Neural cell (in vitro differentiated cells): ENCODE data around the gene LTA4H. TPM values are rescaled to one million over a fixed set of nuclear protein-coding genes. Genes with fewer than 3 reads are reported as not detected.

Experiments used
- H2AFZ ChIP-seq: fragments of 200-600, 300-800 bp; sonication (generic), shearing (Covaris generic); 2 replicates; pipeline ENCODE4 v1.6.0; 2014; ENCODE audit warnings: low read depth, mild to moderate bottlenecking, antibody characterized with exemption, low read length, moderate library complexity
- H3F3A ChIP-seq: fragments of 200-600 bp; shearing (Covaris generic); 2 replicates; pipeline ENCODE4 v1.6.1; 2016; ENCODE audit warnings: mild to moderate bottlenecking, moderate library complexity, mixed read lengths, antibody characterized with exemption, low read length; ENCODE audit not compliant: insufficient read depth, poor library complexity, severe bottlenecking
- H3K27ac ChIP-seq: fragments of 200-600, 300-800 bp; sonication (generic), shearing (Covaris generic); 2 replicates; pipeline ENCODE4 v1.5.1; 2014; ENCODE audit warnings: mild to moderate bottlenecking, low read length, moderate library complexity
- H3K27me3 ChIP-seq: fragments of 300-800, 200-600 bp; sonication (generic), shearing (Covaris generic); 2 replicates; pipeline ENCODE4 v1.6.0; 2014; ENCODE audit warnings: mild to moderate bottlenecking, low read depth, low read length, moderate library complexity; ENCODE audit not compliant: insufficient read depth
- H3K36me3 ChIP-seq: fragments of 300-800, 200-600 bp; sonication (generic), shearing (Covaris generic); 2 replicates; pipeline ENCODE4 v1.5.1; 2014; ENCODE audit warnings: mild to moderate bottlenecking, antibody characterized with exemption, low read length, moderate library complexity; ENCODE audit not compliant: insufficient read depth
- H3K4me2 ChIP-seq: fragments of 300-800, 200-600 bp; sonication (generic), shearing (Covaris generic); 2 replicates; pipeline ENCODE4 v1.6.0; 2014; ENCODE audit warnings: mild to moderate bottlenecking, low read length
- H3K4me3 ChIP-seq: fragments of 300-800, 200-600 bp; sonication (generic), shearing (Covaris generic); 2 replicates; pipeline ENCODE4 v1.5.1; 2014; ENCODE audit warnings: mild to moderate bottlenecking, low read length, moderate library complexity
- H3K79me2 ChIP-seq: fragments of 200-600 bp; shearing (Covaris generic); replicated peaks from 2 replicates; pipeline ENCODE4 v1.6.0; 2014; ENCODE audit warnings: mild to moderate bottlenecking, low read length, moderate library complexity; ENCODE audit not compliant: insufficient read depth
- H3K9ac ChIP-seq: fragments of 300-800, 200-600 bp; sonication (generic), shearing (Covaris generic); 2 replicates; pipeline ENCODE4 v1.6.1; 2016; ENCODE audit warnings: mild to moderate bottlenecking, low read length, mixed read lengths
- H3K9me2 ChIP-seq: fragments of 200-600 bp; shearing (Covaris generic); 2 replicates; pipeline ENCODE4 v1.6.1; 2016; ENCODE audit warnings: mild to moderate bottlenecking, low read length, mixed read lengths; ENCODE audit not compliant: insufficient read depth
- H3K9me3 ChIP-seq: fragments of 200-600, 300-800 bp; sonication (generic), shearing (Covaris generic); 2 replicates; pipeline ENCODE4 v1.6.1; 2016; ENCODE audit warnings: mild to moderate bottlenecking, mixed run types, low read length, moderate library complexity, mixed read lengths
- H4K20me1 ChIP-seq: fragments of 200-600 bp; shearing (Covaris generic); 2 replicates; pipeline ENCODE4 v1.6.1; 2016; ENCODE audit warnings: mild to moderate bottlenecking, mixed run types; ENCODE audit not compliant: insufficient read depth
- EP300 ChIP-seq: fragments of 450-650 bp; conservative IDR thresholded peaks from 2 replicates; pipeline ENCODE4 v1.6.1; 2014; ENCODE audit warnings: antibody characterized with exemption, mild to moderate bottlenecking, moderate library complexity; ENCODE audit not compliant: poor library complexity, severe bottlenecking
- EZH2 ChIP-seq: fragments of 200-600, 300-800 bp; shearing (Covaris generic), sonication (generic); IDR thresholded peaks from 2 replicates; pipeline ENCODE4 v1.6.1; 2014; ENCODE audit warnings: antibody characterized with exemption, low read length, borderline replicate concordance, mild to moderate bottlenecking; ENCODE audit not compliant: insufficient read depth, poor library complexity, severe bottlenecking
- MXI1 ChIP-seq: fragments of 450-650 bp; conservative IDR thresholded peaks from 2 replicates; pipeline ENCODE4 v1.6.1; 2014; ENCODE audit warnings: antibody characterized with exemption, mild to moderate bottlenecking; ENCODE audit not compliant: poor library complexity, severe bottlenecking
- POLR2AphosphoS5 ChIP-seq: IDR thresholded peaks from 2 replicates; pipeline ENCODE4 v1.6.1; 2012
- RAD21 ChIP-seq: fragments of 450-650 bp; conservative IDR thresholded peaks from 2 replicates; pipeline ENCODE4 v1.6.1; 2014; ENCODE audit warnings: antibody characterized with exemption, mild to moderate bottlenecking, moderate library complexity
- SMC3 ChIP-seq: fragments of 450-650 bp; conservative IDR thresholded peaks from 2 replicates; pipeline ENCODE4 v1.6.1; 2014; ENCODE audit warnings: antibody characterized with exemption, mild to moderate bottlenecking, moderate library complexity; ENCODE audit not compliant: poor library complexity
- TAF1 ChIP-seq: IDR thresholded peaks from 2 replicates; pipeline ENCODE4 v1.6.1; 2012; ENCODE audit warnings: low read depth
- polyA plus RNA-seq: library from polyadenylated mRNA; depleted of rRNA; stranded (reverse); fragments of >200 nt; gene quantifications from 2 replicates; pipeline ENCODE4 v1.2.3, GENCODE V29; 2014
- TF ChIP-seq, protein P1 (sequence below): fragments of 450-650 bp; IDR thresholded peaks from 2 replicates; pipeline ENCODE4 v1.5.1; 2014; ENCODE audit warnings: antibody characterized with exemption, mild to moderate bottlenecking, moderate library complexity; ENCODE audit not compliant: poor library complexity, severe bottlenecking
- TF ChIP-seq, protein P2 (sequence below): IDR thresholded peaks from 2 replicates; pipeline ENCODE4 v1.6.1; 2012; ENCODE audit warnings: borderline replicate concordance

LTA4H gene
- polyA plus RNA-seq, 1 donor from 2014 or later: 55.3 TPM

- H3K9ac ChIP-seq: no peak overlapping the region
- H3K27me3 ChIP-seq: no peaks in the 10 kb centered on the region
- no peak overlapping the region for H3K4me3 ChIP-seq
- H3K27ac ChIP-seq: no peak overlapping the region
- H4K20me1 ChIP-seq: no peaks in the 10 kb centered on the region
- H2AFZ ChIP-seq: no peak overlapping the region
- H3K36me3 ChIP-seq: no peaks in the 10 kb centered on the region
- no peaks in the 10 kb centered on the region for H3K79me2 ChIP-seq
- H3K4me2 ChIP-seq: no peak overlapping the region
- no peaks in the 10 kb centered on the region for H3F3A ChIP-seq
- H3K9me3 ChIP-seq: no peaks in the 10 kb centered on the region
- TF ChIP-seq TAF1: no peak
- H3K9me2 ChIP-seq: no peaks in the 10 kb centered on the region
Measured at GRCh38 chr12:96075560-96075959, 40.2 kb upstream of the LTA4H start.

DNA sequence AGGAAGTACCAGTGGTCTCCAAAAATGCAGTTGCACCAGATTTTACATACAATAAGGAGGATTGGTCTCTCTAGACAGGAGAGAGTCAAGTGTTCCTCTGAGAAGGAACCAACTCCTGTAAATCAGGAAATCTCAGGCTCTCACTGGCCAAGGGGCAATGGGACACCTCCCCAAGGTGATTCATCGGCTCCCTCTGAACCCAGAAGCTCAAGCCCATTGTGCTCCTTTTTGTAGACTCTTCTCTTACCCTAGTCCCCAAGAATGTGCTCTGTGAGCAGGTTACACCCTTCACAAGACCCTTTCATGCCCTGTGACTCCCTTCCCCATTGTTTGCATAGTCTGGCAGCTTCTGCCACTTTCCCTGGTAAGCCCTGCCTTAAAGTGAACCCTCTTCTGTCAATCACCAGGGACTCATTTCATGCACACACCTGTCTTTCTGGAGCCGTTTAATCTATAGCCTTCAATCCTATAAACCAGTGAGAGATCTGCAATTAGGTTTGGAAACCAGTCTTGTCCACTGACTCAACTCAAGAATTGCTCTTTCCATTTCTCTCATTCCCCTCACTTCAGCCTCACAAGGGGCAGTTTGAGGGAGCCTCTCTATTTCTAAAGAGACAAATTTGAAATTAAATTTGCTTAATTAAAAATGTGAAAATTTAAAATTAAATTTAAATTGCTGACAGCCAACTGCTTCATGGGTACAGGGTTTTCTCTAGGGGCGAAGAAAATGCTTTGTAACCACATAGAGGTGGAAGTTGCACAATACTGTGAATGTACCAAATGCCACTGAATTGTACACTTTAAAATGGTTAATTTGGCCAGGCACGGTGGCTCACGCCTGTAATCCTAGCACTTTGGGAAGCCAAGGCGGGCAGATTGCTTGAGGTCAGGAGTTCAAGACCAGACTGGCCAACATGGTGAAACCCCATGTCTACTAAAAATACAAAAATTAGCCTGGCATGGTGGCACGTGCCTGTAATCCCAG lies 38.3 kb upstream of the LTA4H start:
- Histone ChIP-seq H3K27me3 (no peaks in the 10 kb centered on the region), H3K4me2 (no peak overlapping the region), H3K9ac (no peak overlapping the region), H2AFZ (no peak overlapping the region), H3K36me3 (no peaks in the 10 kb centered on the region), H4K20me1 (no peaks in the 10 kb centered on the region), H3K27ac (no peak overlapping the region), H3K79me2 (no peaks in the 10 kb centered on the region), H3K4me3 (no peak overlapping the region), H3K9me3 (no peaks in the 10 kb centered on the region), H3F3A (no peaks in the 10 kb centered on the region), H3K9me2 (no peaks in the 10 kb centered on the region)
- no peak for TF ChIP-seq EP300
- no peak for TF ChIP-seq SMC3

GRCh38 chr12:96070670-96071279 lies 35.4 kb upstream of the LTA4H start:
- Histone ChIP-seq H3K9me2 (no peaks in the 10 kb centered on the region), H3K27ac (no peak overlapping the region), H3F3A (no peaks in the 10 kb centered on the region), H3K27me3 (no peaks in the 10 kb centered on the region), H3K36me3 (no peaks in the 10 kb centered on the region), H3K9ac (no peak overlapping the region), H3K4me3 (no peak overlapping the region), H2AFZ (no peak overlapping the region), H3K79me2 (no peaks in the 10 kb centered on the region), H3K4me2 (no peak overlapping the region), H4K20me1 (no peaks in the 10 kb centered on the region), H3K9me3 (no peaks in the 10 kb centered on the region)
- peak; percentile 10 for TF ChIP-seq POLR2AphosphoS5
- no peak for TF ChIP-seq SMC3

DNA sequence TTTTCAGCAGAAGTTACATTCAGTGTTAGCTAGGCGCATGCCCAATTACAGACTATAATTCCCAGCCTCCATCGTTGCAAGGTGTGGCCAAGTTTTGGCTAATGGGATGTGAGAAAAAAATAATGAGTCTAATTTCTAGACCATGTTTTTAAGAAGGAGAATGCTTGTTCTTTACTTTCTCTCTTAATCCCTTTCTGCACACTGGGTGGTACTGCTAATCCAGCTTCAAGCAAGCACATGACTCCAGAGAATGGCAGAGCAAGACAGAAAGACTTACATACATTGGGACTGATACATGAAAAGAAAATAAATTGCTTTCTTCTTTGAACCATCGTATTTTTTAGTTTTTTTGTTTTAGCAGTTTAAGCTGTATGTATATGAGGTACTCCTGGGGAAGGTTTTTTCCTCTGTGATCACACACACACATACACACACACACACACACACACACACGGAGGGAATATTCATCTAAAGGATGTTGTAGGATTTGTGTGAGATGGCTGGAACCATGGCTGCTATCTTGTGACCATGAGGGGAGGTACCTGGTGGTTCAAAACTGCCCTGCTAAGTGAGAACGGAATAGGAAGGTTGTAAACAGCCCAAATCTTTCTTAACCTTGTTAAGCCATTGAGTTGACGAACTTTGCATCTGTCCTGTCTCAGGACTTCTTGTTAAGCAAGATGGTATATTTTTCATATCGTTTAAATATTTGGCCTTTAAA lies 34.3 kb upstream of the LTA4H start:
- Histone ChIP-seq H4K20me1 (no peaks in the 10 kb centered on the region), H3K9ac (no peak overlapping the region), H3K4me2 (no peak overlapping the region), H3K9me3 (no peaks in the 10 kb centered on the region), H3K36me3 (no peaks in the 10 kb centered on the region), H3K27ac (no peak overlapping the region), H2AFZ (no peak overlapping the region), H3K27me3 (no peaks in the 10 kb centered on the region), H3K9me2 (no peaks in the 10 kb centered on the region), H3K4me3 (no peak overlapping the region), H3K79me2 (no peaks in the 10 kb centered on the region), H3F3A (no peaks in the 10 kb centered on the region)
- no peak for TF ChIP-seq POLR2AphosphoS5
- TF ChIP-seq TAF1: no peak
- no peak for TF ChIP-seq RAD21
- TF ChIP-seq, protein P1, sequence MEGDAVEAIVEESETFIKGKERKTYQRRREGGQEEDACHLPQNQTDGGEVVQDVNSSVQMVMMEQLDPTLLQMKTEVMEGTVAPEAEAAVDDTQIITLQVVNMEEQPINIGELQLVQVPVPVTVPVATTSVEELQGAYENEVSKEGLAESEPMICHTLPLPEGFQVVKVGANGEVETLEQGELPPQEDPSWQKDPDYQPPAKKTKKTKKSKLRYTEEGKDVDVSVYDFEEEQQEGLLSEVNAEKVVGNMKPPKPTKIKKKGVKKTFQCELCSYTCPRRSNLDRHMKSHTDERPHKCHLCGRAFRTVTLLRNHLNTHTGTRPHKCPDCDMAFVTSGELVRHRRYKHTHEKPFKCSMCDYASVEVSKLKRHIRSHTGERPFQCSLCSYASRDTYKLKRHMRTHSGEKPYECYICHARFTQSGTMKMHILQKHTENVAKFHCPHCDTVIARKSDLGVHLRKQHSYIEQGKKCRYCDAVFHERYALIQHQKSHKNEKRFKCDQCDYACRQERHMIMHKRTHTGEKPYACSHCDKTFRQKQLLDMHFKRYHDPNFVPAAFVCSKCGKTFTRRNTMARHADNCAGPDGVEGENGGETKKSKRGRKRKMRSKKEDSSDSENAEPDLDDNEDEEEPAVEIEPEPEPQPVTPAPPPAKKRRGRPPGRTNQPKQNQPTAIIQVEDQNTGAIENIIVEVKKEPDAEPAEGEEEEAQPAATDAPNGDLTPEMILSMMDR: no peak
- TF ChIP-seq MXI1: no peak
- TF ChIP-seq, protein P2, sequence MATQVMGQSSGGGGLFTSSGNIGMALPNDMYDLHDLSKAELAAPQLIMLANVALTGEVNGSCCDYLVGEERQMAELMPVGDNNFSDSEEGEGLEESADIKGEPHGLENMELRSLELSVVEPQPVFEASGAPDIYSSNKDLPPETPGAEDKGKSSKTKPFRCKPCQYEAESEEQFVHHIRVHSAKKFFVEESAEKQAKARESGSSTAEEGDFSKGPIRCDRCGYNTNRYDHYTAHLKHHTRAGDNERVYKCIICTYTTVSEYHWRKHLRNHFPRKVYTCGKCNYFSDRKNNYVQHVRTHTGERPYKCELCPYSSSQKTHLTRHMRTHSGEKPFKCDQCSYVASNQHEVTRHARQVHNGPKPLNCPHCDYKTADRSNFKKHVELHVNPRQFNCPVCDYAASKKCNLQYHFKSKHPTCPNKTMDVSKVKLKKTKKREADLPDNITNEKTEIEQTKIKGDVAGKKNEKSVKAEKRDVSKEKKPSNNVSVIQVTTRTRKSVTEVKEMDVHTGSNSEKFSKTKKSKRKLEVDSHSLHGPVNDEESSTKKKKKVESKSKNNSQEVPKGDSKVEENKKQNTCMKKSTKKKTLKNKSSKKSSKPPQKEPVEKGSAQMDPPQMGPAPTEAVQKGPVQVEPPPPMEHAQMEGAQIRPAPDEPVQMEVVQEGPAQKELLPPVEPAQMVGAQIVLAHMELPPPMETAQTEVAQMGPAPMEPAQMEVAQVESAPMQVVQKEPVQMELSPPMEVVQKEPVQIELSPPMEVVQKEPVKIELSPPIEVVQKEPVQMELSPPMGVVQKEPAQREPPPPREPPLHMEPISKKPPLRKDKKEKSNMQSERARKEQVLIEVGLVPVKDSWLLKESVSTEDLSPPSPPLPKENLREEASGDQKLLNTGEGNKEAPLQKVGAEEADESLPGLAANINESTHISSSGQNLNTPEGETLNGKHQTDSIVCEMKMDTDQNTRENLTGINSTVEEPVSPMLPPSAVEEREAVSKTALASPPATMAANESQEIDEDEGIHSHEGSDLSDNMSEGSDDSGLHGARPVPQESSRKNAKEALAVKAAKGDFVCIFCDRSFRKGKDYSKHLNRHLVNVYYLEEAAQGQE: no peak
- TF ChIP-seq EP300: no peak
- no peak for TF ChIP-seq EZH2
- TF ChIP-seq SMC3: no peak
